ENCODE measurements around the gene SEMA4D. TPM values are rescaled to one million over a fixed set of nuclear protein-coding genes. Genes with fewer than 3 reads are reported as not detected.
A peak's percentile ranks its signal among the peaks of the same experiment; 100 is the strongest.

SEMA4D gene
- total and polyA plus RNA-seq, 12 donors, result 3.5 to 57.0 (median 26.7) TPM

GRCh38 chr9:89405826-89406225, 92.1 kb downstream of the SEMA4D start:
- 59 to 72% (median 67%) methylated on average over 8 to 11 of the region's 11 CpGs for WGBS, 4 donors
- no peaks in the 10 kb centered on the region for H3K9me3 ChIP-seq (replicated peaks in 1 of 3)
- peak overlapping the region in 3 of 5 donors; percentile 5 to 68 (median 13) for H3K27ac ChIP-seq
- DNase-seq, result peak in 3 of 7 donors; percentile 46 to 79 (median 52)
- no peaks in the 10 kb centered on the region for H3K27me3 ChIP-seq
- intact Hi-C loops (cut with DNase I), result no loop called here
- TF ChIP-seq POLR2A (IDR thresholded peaks at IDR 0.05) (no peak), CTCF (IDR thresholded peaks at IDR 0.05) (no peak)
- H3K36me3 ChIP-seq (replicated peaks in 1 of 2), result peaks cover 0 to 14% of the 10 kb centered on the region in 2 donors
- H3K4me1 ChIP-seq (replicated peaks in 1 of 2), result peaks cover 0 to 9% of the 10 kb centered on the region in 2 donors
- no peak overlapping the region for H3K4me3 ChIP-seq

GRCh38 chr9:89404074-89404473, 93.8 kb downstream of the SEMA4D start:
- 84 to 95% (median 93%) methylated on average over 11 of the region's 11 CpGs for WGBS, 4 donors
- DNase-seq, result no peak
- Histone ChIP-seq H3K4me3 (no peak overlapping the region), H3K4me1 (replicated peaks in 1 of 2) (peaks cover 0 to 5% of the 10 kb centered on the region in 2 donors), H3K27ac (no peak overlapping the region), H3K36me3 (replicated peaks in 1 of 2) (peaks cover 0 to 14% of the 10 kb centered on the region in 2 donors), H3K27me3 (no peaks in the 10 kb centered on the region), H3K9me3 (replicated peaks in 1 of 3) (no peaks in the 10 kb centered on the region)
- TF ChIP-seq CTCF (IDR thresholded peaks at IDR 0.05) (no peak), POLR2A (IDR thresholded peaks at IDR 0.05) (no peak)
- intact Hi-C loops (cut with DNase I), result no loop called here

GRCh38 chr9:89402695-89403427, 95.1 kb downstream of the SEMA4D start:
- no peak for DNase-seq
- Histone ChIP-seq H3K27me3 (no peaks in the 10 kb centered on the region), H3K4me3 (no peak overlapping the region), H3K36me3 (replicated peaks in 1 of 2) (peaks cover 0 to 19% of the 10 kb centered on the region in 2 donors), H3K27ac (no peak overlapping the region), H3K4me1 (replicated peaks in 1 of 2) (no peaks in the 10 kb centered on the region), H3K9me3 (replicated peaks in 1 of 3) (no peaks in the 10 kb centered on the region)
- TF ChIP-seq POLR2A (IDR thresholded peaks at IDR 0.05), result no peak
- TF ChIP-seq CTCF (IDR thresholded peaks at IDR 0.05), result no peak
- intact Hi-C loops (cut with DNase I), result no loop called here
- 90 to 94% (median 92%) methylated on average over 3 to 14 of the region's 14 CpGs for WGBS, 4 donors

GRCh38 chr9:89400403-89401116, 97.4 kb downstream of the SEMA4D start:
- 75 to 85% (median 83%) methylated on average over 12 of the region's 12 CpGs for WGBS, 4 donors
- Histone ChIP-seq H3K4me3 (no peak overlapping the region), H3K36me3 (replicated peaks in 1 of 2) (peaks cover 0 to 32% of the 10 kb centered on the region in 2 donors), H3K27me3 (no peaks in the 10 kb centered on the region), H3K27ac (peak overlapping the region in 1 of 5 donors; percentile 69), H3K4me1 (replicated peaks in 1 of 2) (no peaks in the 10 kb centered on the region), H3K9me3 (replicated peaks in 1 of 3) (no peaks in the 10 kb centered on the region)
- intact Hi-C loops (cut with DNase I), result no loop called here
- TF ChIP-seq CTCF (IDR thresholded peaks at IDR 0.05), result no peak
- TF ChIP-seq POLR2A (IDR thresholded peaks at IDR 0.05), result no peak
- DNase-seq, result no peak

All from adrenal gland (tissue), 12 donors.